WI38 (cell line): ENCODE results near the gene TCP10L.

Source experiments
- H3K4me3 ChIP-seq: 2 replicates; pipeline ENCODE4 v1.5.1; 2011; ENCODE audit warnings: low read depth, mild to moderate bottlenecking, control low read depth, low read length
- CTCF ChIP-seq: IDR thresholded peaks from 2 replicates; pipeline ENCODE4 v1.5.1; 2012; ENCODE audit warnings: low read depth, mild to moderate bottlenecking, control low read depth, low read length

Gene TCP10L

DNA sequence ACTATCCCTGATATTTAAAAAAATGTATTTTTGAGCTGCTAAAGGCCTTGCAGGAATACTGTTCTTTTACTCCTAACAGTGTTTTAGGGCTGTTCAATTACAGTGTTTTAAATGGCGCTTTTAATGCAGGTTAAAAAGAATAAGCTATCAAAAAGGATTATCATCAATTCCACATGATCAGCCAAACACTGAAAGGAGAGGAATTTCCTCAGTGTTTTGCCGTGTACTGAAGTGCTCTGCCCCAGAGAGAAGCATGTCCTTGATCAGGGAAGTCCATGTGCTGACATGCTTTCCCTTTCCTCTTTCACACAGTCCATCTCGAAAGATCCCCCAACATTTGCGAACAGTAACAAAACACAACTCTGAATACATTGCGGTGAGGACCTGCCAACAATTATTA is 23.5 kb upstream of the TCP10L start:
- TF ChIP-seq CTCF, result no peak
- no peak overlapping the region for H3K4me3 ChIP-seq

GRCh38 chr21:32605469-32605868 is 20.1 kb upstream of the TCP10L start:
- no peak for TF ChIP-seq CTCF
- no peak overlapping the region for H3K4me3 ChIP-seq

- no peak for TF ChIP-seq CTCF
- H3K4me3 ChIP-seq, result no peak overlapping the region
Observed at GRCh38 chr21:32604464-32604863, 19.1 kb upstream of the TCP10L start.

DNA sequence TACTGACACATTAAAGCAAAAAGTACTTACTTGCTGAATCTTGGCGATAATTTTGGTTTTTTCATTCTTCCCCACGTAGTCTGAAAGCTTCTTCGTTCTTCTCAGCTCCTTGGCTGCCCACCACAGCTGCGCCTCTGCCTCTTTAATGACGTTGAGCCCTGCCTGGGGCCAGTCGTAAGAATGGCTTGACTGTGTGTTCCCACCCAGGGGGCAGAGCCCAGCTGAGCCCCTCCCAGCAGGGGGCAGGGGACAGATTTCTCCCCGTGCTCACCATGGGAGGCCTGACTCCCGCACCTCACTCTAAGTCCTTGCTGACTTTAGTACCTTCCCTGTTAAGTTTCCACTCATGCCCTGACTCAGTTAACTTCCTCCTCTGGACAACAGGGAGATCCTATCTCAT is 17.8 kb upstream of the TCP10L start:
- no peak for TF ChIP-seq CTCF
- no peak overlapping the region for H3K4me3 ChIP-seq

- TF ChIP-seq CTCF, result no peak
- no peak overlapping the region for H3K4me3 ChIP-seq
Observed at GRCh38 chr21:32602099-32602498, 16.8 kb upstream of the TCP10L start.

GRCh38 chr21:32599526-32599925 is 14.2 kb upstream of the TCP10L start:
- TF ChIP-seq CTCF, result no peak
- no peak overlapping the region for H3K4me3 ChIP-seq

DNA sequence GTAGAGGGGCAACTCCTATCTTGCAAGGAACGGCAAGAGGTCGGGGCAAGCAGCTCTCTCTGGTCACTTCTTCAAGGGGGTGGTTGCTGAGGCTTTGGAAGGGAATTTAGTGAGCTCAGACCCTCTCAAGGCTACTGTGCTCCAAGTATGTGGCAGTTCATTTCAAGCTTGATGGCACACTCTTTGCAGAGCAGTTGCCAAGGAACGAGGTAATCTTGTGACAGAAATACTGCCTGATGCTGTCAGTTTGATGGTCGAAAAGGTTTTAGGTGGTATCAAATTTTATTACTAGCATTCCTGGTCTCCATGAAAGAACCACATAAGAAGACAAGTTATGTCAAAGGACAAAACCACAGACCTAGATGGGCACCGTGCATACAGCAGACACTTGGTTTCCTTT is 13.8 kb upstream of the TCP10L start:
- H3K4me3 ChIP-seq, result no peak overlapping the region
- TF ChIP-seq CTCF, result no peak
